Peyer's patch (tissue), 4 donors: ENCODE data around the gene INSRR.

ENCODE experiments used
- CTCF ChIP-seq, 6 experiments: fragments of 450-650 bp in 4 of 6; fragments of 200-600 bp in 2 of 6; sonication (generic) in 1 of 6; IDR thresholded peaks; one replicate each; pipeline ENCODE4 v1.5.1; 2017 to 2019; ENCODE audit warnings: antibody characterized with exemption in 6 of 6, mild to moderate bottlenecking in 3 of 6, moderate library complexity in 1 of 6
- POLR2A ChIP-seq, 2 donors: fragments of 450-650 bp; IDR thresholded peaks; one replicate each; pipeline ENCODE4 v1.5.1; 2017; ENCODE audit warnings: antibody characterized with exemption in 2 of 2, mild to moderate bottlenecking in 2 of 2, moderate library complexity in 2 of 2

GRCh38 chr1:156879876-156880275, 21.0 kb upstream of the INSRR start:
- TF ChIP-seq POLR2A (IDR thresholded peaks at IDR 0.05) (no peak), CTCF (IDR thresholded peaks at IDR 0.05) (no peak)
